ENCODE data around the gene ALKAL2.

Gene ALKAL2

GRCh38 chr2:283996-284794, 3.7 kb downstream of the ALKAL2 start:
- no peak for TF ChIP-seq CTCF (IDR thresholded peaks at IDR 0.05; ENCODE audit: low read depth, low read length)
- DNase-seq (ENCODE audit: extremely low read depth, low read depth), result no peak

- DNase-seq (ENCODE audit: extremely low read depth, low read depth), result no peak
- no peak for TF ChIP-seq CTCF (IDR thresholded peaks at IDR 0.05; ENCODE audit: low read depth, low read length)
Observed at GRCh38 chr2:282371-283263, 5.3 kb downstream of the ALKAL2 start.

DNA sequence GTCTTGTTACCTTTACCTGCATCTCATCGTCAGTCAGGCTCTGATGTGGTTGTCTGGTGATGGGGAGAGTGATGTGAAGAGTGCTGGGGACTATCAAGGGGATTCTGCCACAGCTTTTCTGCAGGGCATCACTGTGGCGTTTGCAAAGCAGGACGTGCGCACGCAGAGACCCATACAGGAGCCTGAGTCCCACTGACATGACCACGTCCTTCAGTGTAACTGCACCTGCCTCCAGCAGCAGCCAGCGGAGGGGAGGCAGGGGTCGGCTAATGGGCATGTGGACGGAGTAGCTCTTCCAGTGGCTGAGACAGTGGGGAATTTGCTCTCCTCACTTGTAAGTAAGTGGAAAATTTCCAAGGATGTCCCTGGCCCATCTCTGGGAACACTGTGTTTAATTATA, 6.5 kb downstream of the ALKAL2 start:
- TF ChIP-seq CTCF (IDR thresholded peaks at IDR 0.05; ENCODE audit: low read depth, low read length), result no peak
- DNase-seq (ENCODE audit: extremely low read depth, low read depth), result no peak

- TF ChIP-seq CTCF (IDR thresholded peaks at IDR 0.05; ENCODE audit: low read depth, low read length), result no peak
- no peak for DNase-seq (ENCODE audit: extremely low read depth, low read depth)
Observed at GRCh38 chr2:280650-281110, 7.2 kb downstream of the ALKAL2 start.

GRCh38 chr2:279956-280649, 7.8 kb downstream of the ALKAL2 start:
- TF ChIP-seq CTCF (IDR thresholded peaks at IDR 0.05; ENCODE audit: low read depth, low read length), result no peak

DNA sequence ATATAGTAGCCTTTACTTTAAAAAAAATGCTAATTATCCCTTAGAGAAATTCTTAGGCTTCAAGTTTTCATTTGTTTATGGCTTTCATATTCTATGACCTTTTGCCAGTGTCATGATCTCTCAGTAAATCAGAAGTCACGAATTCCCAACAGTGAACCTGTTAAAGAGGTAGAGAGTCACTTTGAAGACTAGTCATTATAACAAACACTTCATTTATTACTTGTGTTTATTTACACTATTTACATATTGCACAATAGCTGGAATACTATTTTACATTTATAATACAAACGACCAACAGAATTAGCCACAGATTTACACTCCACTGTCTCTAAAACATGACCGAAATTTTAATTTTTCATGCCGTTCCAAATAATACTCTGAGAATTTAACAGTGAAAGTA, 8.5 kb downstream of the ALKAL2 start:
- no peak for TF ChIP-seq CTCF (IDR thresholded peaks at IDR 0.05; ENCODE audit: low read depth, low read length)
- no peak for DNase-seq (ENCODE audit: extremely low read depth, low read depth)

More at GRCh38 chr2:279956-280649, 7.8 kb downstream of the ALKAL2 start:
- no peak for DNase-seq (ENCODE audit: extremely low read depth, low read depth)
